Stomach (tissue), 9 donors: ENCODE data around the gene TMEM131. TPM values are rescaled to one million over a fixed set of nuclear protein-coding genes. Genes with fewer than 3 reads are reported as not detected.
"Not testable (repeated sequence)": the region's sequence is repeated elsewhere in the genome, so short reads cannot be mapped to it uniquely, and the experiment has no call there.

Experiments used
- DNase-seq, 2 donors: peaks; one replicate each; pipeline versions ENCODE4 v3.0.0 to v3.0.0-alpha.2; 2013 to 2019
- H3K27ac ChIP-seq, 5 donors: fragments of 200-600 bp in 4 of 5; sonication (generic) in 4 of 5; one replicate each; pipeline ENCODE4 v1.5.1; 2013 to 2019; ENCODE audit warnings: mild to moderate bottlenecking in 1 of 5, moderate library complexity in 1 of 5
- H3K27me3 ChIP-seq, 3 donors: fragments of 200-600 bp; sonication (generic); one replicate each; pipeline ENCODE4 v1.5.1; 2017 to 2019; ENCODE audit warnings: mixed run types in 1 of 3
- H3K36me3 ChIP-seq, 4 donors: fragments of 200-600 bp; sonication (generic); 1 replicate in 3 of 4; 2 replicates in 1 of 4; pipeline ENCODE4 v1.5.1; 2016 to 2019
- H3K4me1 ChIP-seq, 4 donors: fragments of 200-600 bp; sonication (generic); one replicate each; pipeline ENCODE4 v1.5.1; 2016 to 2019
- H3K4me3 ChIP-seq, 4 donors: fragments of 200-600 bp; sonication (generic) in 3 of 4; one replicate each; pipeline ENCODE4 v1.5.1; 2016 to 2019; ENCODE audit warnings: mild to moderate bottlenecking in 1 of 4
- H3K9me3 ChIP-seq, 4 donors: fragments of 200-600 bp; sonication (generic); one replicate each; pipeline ENCODE4 v1.5.1; 2016 to 2019
- CTCF ChIP-seq, 7 experiments: fragments of 450-650 bp in 4 of 7; fragments of 200-600 bp in 3 of 7; sonication (generic) in 3 of 7; IDR thresholded peaks; one replicate each; pipeline ENCODE4 v1.5.1; 2016 to 2019; ENCODE audit warnings: antibody characterized with exemption in 7 of 7, control low read depth in 2 of 7, mild to moderate bottlenecking in 1 of 7
- EP300 ChIP-seq: sonication (generic); formaldehyde crosslinking; IDR thresholded peaks from one replicate; pipeline ENCODE4 v1.6.1; 2017; ENCODE audit warnings: antibody characterized with exemption
- POLR2A ChIP-seq, 4 donors: fragments of 450-650 bp; IDR thresholded peaks; one replicate each; pipeline ENCODE4 v1.6.1; 2016; ENCODE audit warnings: antibody characterized with exemption in 4 of 4, control low read depth in 2 of 4, mild to moderate bottlenecking in 1 of 4, moderate library complexity in 1 of 4
- POLR2AphosphoS5 ChIP-seq, 3 donors: sonication (generic); formaldehyde crosslinking; IDR thresholded peaks; one replicate each; pipeline ENCODE4 v1.6.1; 2016; ENCODE audit warnings: antibody characterized with exemption in 3 of 3
- WGBS, 5 donors: extraction: QIAGEN DNeasy Blood & Tissue Kit in 3 of 5; methylation state at CpG; one replicate each; pipeline versions ENCODE4 v1.1.5 to v1.1.7; 2013 to 2018; 5-methylcytosine and 5-hydroxymethylcytosine counted together
- intact Hi-C: fragments of 100-400 bp; cut with DNase I; formaldehyde crosslinking; loops from one replicate; pipeline ENCODE4 v1.15.1; 2023; ENCODE audit warnings: low total_unique reads
- polyA plus RNA-seq, 3 donors: library from polyadenylated mRNA; stranded (reverse); fragments of 200-250 nt; gene quantifications; one replicate each; pipeline ENCODE4 v1.2.3, GENCODE V29; 2013
- total RNA-seq, 5 donors: library from RNA; depleted of rRNA; stranded (reverse); fragments of >200 nt; gene quantifications; one replicate each; pipeline versions ENCODE4 v1.1.0 to v1.2.3, GENCODE V29; 2014 to 2016
- donor health status: healthy with polysubstance abuse.
- donor health status: Bipolar disorder and iron deficiency.
- donor health status: healthy.

TMEM131 gene
- total and polyA plus RNA-seq, 8 donors, result 4.4 to 119 (median 43.1) TPM

- Histone ChIP-seq H3K27ac (no peak overlapping the region), H3K4me1 (peaks cover 0 to 25% (median 11%) of the 10 kb centered on the region in 4 donors), H3K9me3 (no peaks in the 10 kb centered on the region), H3K4me3 (no peak overlapping the region), H3K36me3 (peaks cover 0 to 20% (median 9%) of the 10 kb centered on the region in 4 donors), H3K27me3 (no peaks in the 10 kb centered on the region)
- 48 to 71% (median 53%) methylated on average over 1 of the region's 1 CpG for WGBS, 5 donors
- intact Hi-C loops, result no loop called here
- no peak for TF ChIP-seq CTCF (IDR thresholded peaks at IDR 0.05)
- no peak for TF ChIP-seq EP300
- TF ChIP-seq POLR2AphosphoS5 (IDR thresholded peaks at IDR 0.05), result no peak
- no peak for TF ChIP-seq POLR2A (IDR thresholded peaks at IDR 0.05)
- no peak for DNase-seq
These were observed 89.4 kb downstream of the TMEM131 start for GRCh38 chr2:97906307-97906706.

GRCh38 chr2:97905294-97905693 is 90.5 kb downstream of the TMEM131 start:
- H3K36me3 ChIP-seq, result peaks cover 0 to 20% (median 9%) of the 10 kb centered on the region in 4 donors
- H3K4me3 ChIP-seq, result no peak overlapping the region
- H3K4me1 ChIP-seq, result peaks cover 0 to 25% (median 11%) of the 10 kb centered on the region in 4 donors
- intact Hi-C loops, result no loop called here
- WGBS, 5 donors, result 87 to 97% (median 94%) methylated on average over 1 of the region's 1 CpG
- no peak overlapping the region for H3K27ac ChIP-seq
- no peak for TF ChIP-seq EP300
- no peak for TF ChIP-seq POLR2A (IDR thresholded peaks at IDR 0.05)
- no peak for TF ChIP-seq POLR2AphosphoS5 (IDR thresholded peaks at IDR 0.05)
- TF ChIP-seq CTCF (IDR thresholded peaks at IDR 0.05), result no peak
- no peak for DNase-seq
- H3K9me3 ChIP-seq, result no peaks in the 10 kb centered on the region
- no peaks in the 10 kb centered on the region for H3K27me3 ChIP-seq

GRCh38 chr2:97901862-97902261 is 93.9 kb downstream of the TMEM131 start:
- no peak overlapping the region for H3K4me3 ChIP-seq
- no peak for TF ChIP-seq POLR2A (IDR thresholded peaks at IDR 0.05)
- H3K4me1 ChIP-seq, result no peaks in the 10 kb centered on the region
- no peak for DNase-seq
- intact Hi-C loops, result no loop called here
- H3K27ac ChIP-seq, result no peak overlapping the region
- peaks cover 0 to 9% (median 2%) of the 10 kb centered on the region in 4 donors for H3K36me3 ChIP-seq
- no peaks in the 10 kb centered on the region for H3K27me3 ChIP-seq
- H3K9me3 ChIP-seq, result no peaks in the 10 kb centered on the region

- no peak overlapping the region for H3K4me3 ChIP-seq
- H3K4me1 ChIP-seq, result no peaks in the 10 kb centered on the region
- no peaks in the 10 kb centered on the region for H3K27me3 ChIP-seq
- intact Hi-C loops, result no loop called here
- no peaks in the 10 kb centered on the region for H3K9me3 ChIP-seq
- no peak for DNase-seq
- H3K27ac ChIP-seq, result no peak overlapping the region
- no peak for TF ChIP-seq POLR2A (IDR thresholded peaks at IDR 0.05)
- TF ChIP-seq CTCF (IDR thresholded peaks at IDR 0.05), result no peak
- no peak for TF ChIP-seq EP300
- no peak for TF ChIP-seq POLR2AphosphoS5 (IDR thresholded peaks at IDR 0.05)
- 54 to 79% (median 64%) methylated on average over 2 of the region's 2 CpGs for WGBS, 5 donors
- H3K36me3 ChIP-seq, result peaks cover 0 to 3% (median 0%) of the 10 kb centered on the region in 4 donors
These were observed 94.9 kb downstream of the TMEM131 start for GRCh38 chr2:97900806-97901205.

- H3K27ac ChIP-seq, H3K4me3 ChIP-seq, H3K36me3 ChIP-seq, H3K4me1 ChIP-seq, H3K27me3 ChIP-seq, H3K9me3 ChIP-seq, DNase-seq, intact Hi-C loops: not testable (repeated sequence)
- WGBS, 5 donors, result 94 to 100% (median 99%) methylated on average over 4 of the region's 4 CpGs
These were observed 102.7 kb downstream of the TMEM131 start for GRCh38 chr2:97893042-97893441.
